Measurements from ENCODE around the gene COL18A1. TPM values are rescaled to one million over a fixed set of nuclear protein-coding genes. Genes with fewer than 3 reads are reported as not detected.

Gene COL18A1
- total and polyA plus RNA-seq, 8 donors: 38.7 to 301 (median 77.8) TPM

GRCh38 chr21:45376459-45377324 is 28.3 kb upstream of the COL18A1 start:
- no peak for TF ChIP-seq CTCF (IDR thresholded peaks at IDR 0.05)
- H3K27me3 ChIP-seq: no peaks in the 10 kb centered on the region
- WGBS, 2 donors: 58 to 78% methylated on average over 7 of the region's 7 CpGs
- H3K36me3 ChIP-seq: no peaks in the 10 kb centered on the region
- no peaks in the 10 kb centered on the region for H3K4me1 ChIP-seq
- no peak overlapping the region for H3K27ac ChIP-seq
- peak in 3 of 6 donors; percentile 9 to 36 (median 33) for DNase-seq
- ATAC-seq: no peak
- FAIRE-seq: no peak
- intact Hi-C loops (cut with DNase I): no loop called here
- H3K4me3 ChIP-seq: no peak overlapping the region
- no peaks in the 10 kb centered on the region for H3K9me3 ChIP-seq

GRCh38 chr21:45377325-45377709 is 27.6 kb upstream of the COL18A1 start:
- H3K4me3 ChIP-seq: no peak overlapping the region
- ATAC-seq (no peak), FAIRE-seq (no peak), DNase-seq (no peak)
- no peaks in the 10 kb centered on the region for H3K4me1 ChIP-seq
- peak overlapping the region; percentile 53 to 72 (median 70) for H3K27ac ChIP-seq
- no peak for TF ChIP-seq CTCF (IDR thresholded peaks at IDR 0.05)
- H3K36me3 ChIP-seq: no peaks in the 10 kb centered on the region
- H3K27me3 ChIP-seq: no peaks in the 10 kb centered on the region
- no peaks in the 10 kb centered on the region for H3K9me3 ChIP-seq
- WGBS, 2 donors: 47 to 77% methylated on average over 5 of the region's 5 CpGs
- intact Hi-C loops (cut with DNase I): no loop called here

- no peak for TF ChIP-seq CTCF (IDR thresholded peaks at IDR 0.05)
- 27 to 34% methylated on average over 5 of the region's 5 CpGs for WGBS, 2 donors
- H3K36me3 ChIP-seq: no peaks in the 10 kb centered on the region
- H3K27me3 ChIP-seq: no peaks in the 10 kb centered on the region
- H3K4me3 ChIP-seq: no peak overlapping the region
- DNase-seq (no peak), ATAC-seq (peak in 3 of 4 donors; percentile 20 to 26 (median 21)), FAIRE-seq (no peak)
- H3K9me3 ChIP-seq: no peaks in the 10 kb centered on the region
- no peaks in the 10 kb centered on the region for H3K4me1 ChIP-seq
- intact Hi-C loops (cut with DNase I): no loop called here
- peak overlapping the region; percentile 53 to 72 (median 70) for H3K27ac ChIP-seq
These were observed 27.1 kb upstream of the COL18A1 start for GRCh38 chr21:45377866-45378257.

- no peaks in the 10 kb centered on the region for H3K27me3 ChIP-seq
- no peaks in the 10 kb centered on the region for H3K9me3 ChIP-seq
- FAIRE-seq (no peak), DNase-seq (peak in 5 of 6 donors; percentile 8 to 49 (median 27)), ATAC-seq (peak; percentile 34 to 79 (median 77))
- H3K4me1 ChIP-seq: no peaks in the 10 kb centered on the region
- no peaks in the 10 kb centered on the region for H3K36me3 ChIP-seq
- peak overlapping the region; percentile 53 to 72 (median 70) for H3K27ac ChIP-seq
- H3K4me3 ChIP-seq: no peak overlapping the region
- intact Hi-C loops (cut with DNase I): no loop called here
- 25 to 27% methylated on average over 13 of the region's 13 CpGs for WGBS, 2 donors
- TF ChIP-seq CTCF (IDR thresholded peaks at IDR 0.05): no peak
These were observed 26.6 kb upstream of the COL18A1 start for GRCh38 chr21:45378258-45378966.
